ENCODE measurements around the gene CBY2. TPM values are rescaled to one million over a fixed set of nuclear protein-coding genes. Genes with fewer than 3 reads are reported as not detected.
"Not testable (repeated sequence)": the region's sequence is repeated elsewhere in the genome, so short reads cannot be mapped to it uniquely, and the experiment has no call there.

CBY2 gene
- total RNA-seq, 1 donor from 2014 or later, result not detected

DNA sequence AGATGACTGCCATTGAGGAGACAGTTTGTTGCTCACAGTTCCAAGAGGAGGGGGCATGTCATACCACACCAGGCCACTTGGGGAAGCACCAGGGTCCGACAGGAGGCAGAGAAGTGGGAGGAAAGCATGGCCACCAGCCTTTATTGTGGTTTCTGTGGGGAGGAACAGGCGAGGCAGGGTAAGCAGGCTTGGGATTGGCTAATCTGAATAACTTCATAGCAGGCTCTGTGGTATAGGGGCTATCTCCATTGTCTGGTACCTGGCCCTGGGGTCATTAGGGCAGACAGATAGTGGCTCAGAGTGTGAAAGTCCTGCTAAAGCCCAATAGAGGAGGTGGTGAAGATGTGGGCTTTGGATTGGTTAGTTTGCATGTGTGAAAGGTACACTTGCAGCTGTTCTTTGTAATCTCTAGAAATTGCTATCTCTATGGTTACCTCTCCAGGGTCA is 35.5 kb downstream of the CBY2 start:
- no peak for ATAC-seq

DNA sequence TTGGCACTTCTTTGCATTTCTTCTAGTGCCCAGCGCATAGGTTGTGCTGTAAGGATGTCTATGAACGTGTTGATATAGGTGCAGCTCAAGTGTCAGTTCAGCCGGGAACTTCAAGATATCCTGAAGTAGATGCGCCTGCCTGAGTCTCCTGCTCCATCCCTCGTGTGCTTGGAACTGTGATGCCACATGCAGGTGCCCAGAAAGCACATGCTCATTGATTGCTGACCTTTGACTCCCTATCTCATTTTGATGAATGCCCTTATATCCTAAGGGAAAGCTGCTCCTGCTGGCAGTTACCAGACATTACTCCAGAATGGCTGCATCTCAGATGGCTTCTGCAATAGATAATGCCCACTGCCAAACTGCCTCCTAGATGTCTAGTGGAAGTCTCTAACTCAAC is 40.9 kb downstream of the CBY2 start:
- ATAC-seq, result no peak

More for the DNA sequence above, 35.5 kb downstream of the CBY2 start:
- no peak for DNase-seq (ENCODE audit: low spot score)

DNA sequence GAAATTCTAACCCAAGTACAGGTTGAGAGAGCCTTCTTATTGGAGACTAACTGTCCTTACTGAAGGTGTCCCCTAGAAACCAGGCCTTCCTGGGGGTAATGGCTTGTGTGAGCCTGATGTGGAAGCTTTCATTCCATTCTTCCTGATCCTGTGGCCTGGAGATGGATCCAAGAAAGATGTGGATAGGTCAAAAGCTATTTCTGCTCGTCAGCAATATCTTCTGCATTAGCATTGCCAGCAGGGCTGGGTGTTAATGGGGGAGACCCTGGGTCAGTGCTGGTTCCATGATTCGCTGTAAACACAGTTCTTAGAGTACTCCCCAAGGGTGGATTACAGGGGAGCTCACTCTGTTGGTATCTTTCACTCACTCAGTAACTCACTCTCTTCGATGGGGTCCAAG is 42.9 kb downstream of the CBY2 start:
- no peak for ATAC-seq
- no peak for DNase-seq (ENCODE audit: low spot score)

More for the DNA sequence above, 40.9 kb downstream of the CBY2 start:
- no peak for DNase-seq (ENCODE audit: low spot score)

DNA sequence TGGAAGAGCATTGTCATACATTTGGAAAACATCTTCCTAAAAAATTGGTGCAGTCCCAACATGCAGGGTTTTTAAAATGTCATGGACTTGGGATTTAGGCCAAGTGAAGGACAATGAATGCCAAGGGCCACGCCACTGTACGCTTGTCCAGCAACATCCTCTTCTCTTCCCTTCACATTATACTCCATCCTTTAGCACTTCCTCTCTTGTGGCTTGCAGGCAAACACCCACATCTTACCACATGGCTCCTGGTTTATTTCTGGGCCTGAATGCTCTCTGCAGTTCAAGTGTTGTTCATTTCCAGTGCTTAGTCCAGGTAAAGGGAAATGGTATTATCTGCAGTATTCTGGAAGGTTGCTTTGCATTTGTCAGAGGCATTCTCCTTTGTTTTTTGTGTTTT is 45.0 kb downstream of the CBY2 start:
- ATAC-seq (no peak), DNase-seq (ENCODE audit: low spot score) (no peak)

DNA sequence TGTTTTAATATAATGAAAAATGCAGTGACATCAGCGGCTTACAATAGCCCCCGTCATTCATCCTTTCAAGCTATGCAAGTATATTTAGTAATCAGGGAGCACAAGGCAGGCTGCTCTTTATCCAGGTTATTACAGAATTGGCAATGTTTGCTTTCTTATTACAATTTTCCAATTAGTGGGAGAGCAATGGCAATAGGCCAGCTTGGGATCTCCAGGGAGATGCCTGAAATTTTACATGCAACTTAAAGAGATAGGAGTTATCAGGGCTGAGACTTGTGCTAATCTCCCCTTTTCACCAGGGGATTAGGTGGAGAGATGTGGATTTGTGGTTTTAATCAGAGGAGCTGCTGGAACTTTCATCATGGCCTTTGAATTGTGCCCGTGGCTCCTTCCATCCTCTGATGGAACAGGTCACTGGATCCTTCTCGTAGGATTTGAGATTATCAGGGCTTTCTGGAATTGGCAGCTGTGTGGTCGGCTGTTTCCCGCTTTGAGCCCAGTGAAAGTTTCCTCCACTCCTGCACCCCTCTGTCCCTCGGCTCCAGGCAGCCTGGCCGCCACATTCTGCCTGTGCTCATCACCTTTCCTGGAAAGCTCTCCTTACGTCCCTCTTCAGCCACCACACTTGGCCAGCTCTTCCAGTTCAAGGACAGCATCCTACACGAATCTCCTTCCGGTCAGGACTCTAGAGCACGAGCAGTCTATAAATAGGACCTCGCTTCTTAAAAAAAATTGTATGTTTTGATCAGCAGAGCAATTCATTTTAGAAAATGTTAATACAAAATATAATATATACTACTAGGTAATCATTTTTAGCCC is 47.0 kb downstream of the CBY2 start:
- DNase-seq (ENCODE audit: low spot score) (no peak), ATAC-seq (no peak)

DNA sequence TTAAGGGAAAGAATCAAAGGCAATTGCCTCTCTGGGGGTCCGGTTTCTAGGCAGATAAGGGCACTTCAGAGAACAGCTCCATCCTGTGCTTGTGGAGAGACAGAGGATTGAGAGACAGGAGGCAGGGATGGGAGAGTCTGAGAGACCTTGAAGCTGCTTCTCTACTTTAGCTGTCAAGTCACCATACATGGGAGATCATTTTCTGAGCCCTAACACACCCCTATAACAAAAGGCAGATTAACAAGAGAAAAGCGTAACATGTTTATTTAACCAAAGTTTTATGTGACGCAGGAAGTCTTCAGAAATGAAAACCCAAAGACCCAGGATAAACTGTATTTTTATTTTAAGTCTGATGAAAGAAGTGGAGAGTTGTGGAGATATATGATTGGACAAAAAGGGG is 48.4 kb downstream of the CBY2 start:
- ATAC-seq (no peak), DNase-seq (ENCODE audit: low spot score) (no peak)

DNA sequence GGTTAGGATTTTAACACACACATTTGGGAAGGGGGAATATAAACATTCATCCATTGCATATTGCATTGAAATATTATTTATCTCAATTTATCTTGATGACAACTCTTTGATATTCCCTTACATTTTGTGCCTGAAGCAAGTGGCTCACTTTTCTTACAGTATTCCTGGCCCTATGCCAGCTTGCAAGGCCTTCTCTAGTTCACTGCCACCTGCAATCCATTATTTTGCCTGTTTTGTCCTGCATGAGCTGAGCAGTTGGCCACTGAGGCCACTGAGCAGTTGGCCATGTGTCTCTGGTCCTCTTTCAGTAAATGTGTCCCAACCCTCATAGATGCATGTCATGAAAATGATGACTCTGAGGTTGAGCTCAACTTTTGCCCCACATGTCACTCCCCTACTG is 49.8 kb downstream of the CBY2 start:
- DNase-seq (ENCODE audit: low spot score) (no peak), ATAC-seq (no peak)

DNA sequence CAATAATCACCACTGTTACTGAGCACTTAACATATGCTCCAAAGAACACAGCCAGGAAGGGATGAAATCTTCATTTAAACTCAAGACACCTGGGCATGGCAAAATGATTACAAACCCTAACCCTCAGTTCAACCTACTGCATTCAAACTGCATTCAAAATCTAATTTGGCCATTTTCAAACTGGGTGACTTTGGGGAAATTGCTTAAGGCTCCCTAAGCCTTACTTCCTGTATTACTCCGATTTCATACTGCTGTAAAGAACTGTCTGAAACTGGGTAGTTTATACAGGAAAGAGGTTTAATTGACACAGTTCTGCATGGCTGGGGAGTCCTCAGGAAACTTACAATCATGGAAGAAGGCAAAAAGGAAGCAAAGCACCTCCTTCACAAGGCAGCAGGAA is 50.4 kb downstream of the CBY2 start:
- DNase-seq (ENCODE audit: low spot score) (no peak), ATAC-seq (no peak)

DNA sequence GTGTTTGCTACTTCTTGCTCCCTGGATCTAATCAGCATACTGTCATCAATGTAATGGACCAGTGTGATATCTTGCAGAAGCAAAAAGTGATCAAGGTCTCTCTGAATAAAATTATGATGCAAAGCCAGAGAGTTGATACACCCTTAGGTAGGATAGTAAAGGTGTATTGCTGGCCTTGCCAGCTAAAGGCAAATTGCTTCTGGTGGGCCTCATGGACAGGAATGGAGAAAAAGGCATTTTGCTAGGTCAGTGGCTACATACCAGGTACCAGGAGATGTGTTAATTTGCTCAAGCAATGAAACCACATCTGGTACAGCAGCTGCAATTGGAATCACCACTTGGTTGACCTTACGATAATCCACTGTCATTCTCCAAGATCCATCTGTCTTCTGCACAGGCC is 54.4 kb downstream of the CBY2 start:
- not testable (repeated sequence) for ATAC-seq; DNase-seq (ENCODE audit: low spot score)

DNA sequence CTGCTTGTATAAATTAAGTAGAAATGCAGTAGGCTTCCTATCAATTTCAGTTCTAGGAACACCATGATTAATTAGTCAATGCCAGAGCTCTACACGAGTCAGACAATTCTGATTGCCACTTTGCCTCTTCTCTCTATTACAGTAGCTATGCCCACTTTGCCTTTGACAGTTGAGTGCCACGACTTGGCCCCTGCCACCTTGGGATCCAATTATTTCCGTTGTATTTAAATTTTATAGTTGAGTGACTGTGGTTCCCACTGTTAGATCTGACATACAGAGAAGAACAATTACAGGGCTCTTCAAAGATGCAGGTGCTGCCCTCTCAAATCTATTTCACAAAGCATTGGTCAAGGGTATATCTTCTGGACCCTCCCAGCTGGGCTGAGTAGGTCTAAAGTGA is 55.5 kb downstream of the CBY2 start:
- DNase-seq (ENCODE audit: low spot score); ATAC-seq: not testable (repeated sequence)

DNA sequence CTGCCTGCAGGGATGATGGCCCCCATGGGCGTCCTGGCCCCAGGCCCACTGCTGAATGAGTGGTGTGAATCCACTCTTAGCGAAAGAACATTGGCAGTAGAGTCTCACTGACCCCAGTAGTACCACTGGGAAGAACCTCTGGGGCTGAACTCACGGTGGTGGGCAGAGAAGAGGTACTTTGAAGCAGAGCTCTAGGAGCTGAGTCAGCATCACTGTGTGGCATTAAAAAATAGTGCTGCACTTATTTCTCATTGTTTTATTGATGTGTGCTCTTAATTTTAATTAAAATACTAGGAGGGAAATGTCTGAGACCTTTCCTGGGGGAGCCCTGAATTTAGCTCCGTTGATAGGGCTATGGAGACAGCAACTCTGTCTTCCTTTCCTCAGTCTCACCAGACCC is 61.3 kb downstream of the CBY2 start:
- ATAC-seq, result no peak
- DNase-seq (ENCODE audit: low spot score), result no peak

Other genes with a start within 250 kb of the CBY2 start
- 28.3 TPM for gene COG3, start 237.4 kb upstream of the CBY2 start, total RNA-seq
- gene ERICH6B, start 86.6 kb upstream of the CBY2 start, total RNA-seq, result not detected
- gene SIAH3, start 149.4 kb downstream of the CBY2 start, total RNA-seq, result not detected